Aorta (tissue), 5 donors: ENCODE results near the gene MAP2K4. TPM values are rescaled to one million over a fixed set of nuclear protein-coding genes. Genes with fewer than 3 reads are reported as not detected.

ENCODE experiments used
- ATAC-seq: fragments of 200-7000 bp; cut with Tn5 transposase; one replicate; pipeline ENCODE4 v1.9.1; 2022; ENCODE audit warnings: moderate library complexity; ENCODE audit not compliant: low FRiP score
- DNase-seq, 2 donors: peaks; one replicate each; pipeline ENCODE4 v3.0.0-alpha.2; 2020
- H3K27ac ChIP-seq, 2 donors: one replicate each; pipeline ENCODE4 v1.5.1; 2013; ENCODE audit warnings: low read length in 2 of 2, mild to moderate bottlenecking in 2 of 2, moderate library complexity in 2 of 2, control low read depth in 1 of 2, inconsistent platforms in 1 of 2, low read depth in 1 of 2
- H3K27me3 ChIP-seq, 2 donors: one replicate each; pipeline ENCODE4 v1.6.1; 2013; ENCODE audit warnings: control low read depth in 1 of 2, low read length in 1 of 2, mild to moderate bottlenecking in 1 of 2, moderate library complexity in 1 of 2; ENCODE audit not compliant: insufficient read depth in 2 of 2, control insufficient read depth in 1 of 2
- H3K36me3 ChIP-seq, 2 donors: one replicate each; pipeline ENCODE4 v1.6.1; 2013; ENCODE audit warnings: control low read depth in 1 of 2, low read length in 1 of 2, mild to moderate bottlenecking in 1 of 2; ENCODE audit not compliant: insufficient read depth in 2 of 2, control insufficient read depth in 1 of 2
- H3K4me1 ChIP-seq, 2 donors: one replicate each; pipeline ENCODE4 v1.6.1; 2013; ENCODE audit warnings: low read length in 2 of 2, control low read depth in 1 of 2, mild to moderate bottlenecking in 1 of 2, moderate library complexity in 1 of 2; ENCODE audit not compliant: insufficient read depth in 2 of 2, control insufficient read depth in 1 of 2
- H3K4me3 ChIP-seq, 2 donors: one replicate each; pipeline ENCODE4 v1.5.1; 2013; ENCODE audit warnings: low read length in 2 of 2, control low read depth in 1 of 2, mild to moderate bottlenecking in 1 of 2
- H3K9me3 ChIP-seq: one replicate; pipeline ENCODE4 v1.6.1; 2013; ENCODE audit warnings: mild to moderate bottlenecking, low read length; ENCODE audit not compliant: control insufficient read depth
- WGBS, 2 donors: extraction: QIAGEN DNeasy Blood & Tissue Kit; methylation state at CpG; one replicate each; pipeline ENCODE4 v1.1.7; 2013; 5-methylcytosine and 5-hydroxymethylcytosine counted together
- intact Hi-C, 2 donors: fragments of 100-400 bp; cut with DNase I; formaldehyde crosslinking; loops; one replicate each; pipeline versions ENCODE4 v1.14.2 to v1.15.0; 2022
- polyA plus RNA-seq, 2 donors: library from polyadenylated mRNA; stranded (reverse); fragments of 200-250 nt; gene quantifications; one replicate each; pipeline ENCODE4 v1.2.3, GENCODE V29; 2013
- total RNA-seq, 2 donors: library from RNA; stranded (reverse); fragmentation: NEBNext Ultra II Directional; extraction: Animal tissue kit (Norgen Biotek cat#: 25700); gene quantifications; one replicate each; pipeline ENCODE4 v1.2.1, GENCODE V29; 2021
- donor health status: healthy with polysubstance abuse.
- donor health status: Bipolar disorder and iron deficiency.
- donor health status: DM: no; HTN: no; CAD: no.
- donor health status: DM: no; HTN: no; CAD: no.
- donor health status: DM: yes; HTN: yes; CAD: no.

The MAP2K4 gene
- total and polyA plus RNA-seq, 4 donors: 9.3 to 39.3 (median 23.8) TPM

DNA sequence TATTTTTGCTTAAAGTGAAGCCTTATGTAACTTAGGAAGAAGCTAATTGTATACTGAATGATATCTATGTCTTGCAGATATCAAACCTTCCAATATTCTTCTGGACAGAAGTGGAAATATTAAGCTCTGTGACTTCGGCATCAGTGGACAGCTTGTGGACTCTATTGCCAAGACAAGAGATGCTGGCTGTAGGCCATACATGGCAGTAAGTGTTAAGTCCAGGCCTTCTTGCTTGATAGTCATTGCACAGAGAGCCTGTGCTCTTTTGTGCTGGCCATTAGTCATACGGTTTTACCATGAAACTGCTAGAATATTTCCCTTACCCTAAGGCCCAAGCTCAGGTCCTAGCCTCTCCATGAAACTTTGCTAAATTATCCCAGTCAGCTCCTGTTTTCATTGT lies 92.5 kb downstream of the MAP2K4 start:
- Histone ChIP-seq H3K4me1 (no peaks in the 10 kb centered on the region), H3K27me3 (no peaks in the 10 kb centered on the region), H3K36me3 (peaks cover 0 to 2% of the 10 kb centered on the region in 2 donors), H3K4me3 (no peak overlapping the region), H3K27ac (no peak overlapping the region), H3K9me3 (no peaks in the 10 kb centered on the region)
- intact Hi-C loops: no loop called here
- DNase-seq: no peak
- WGBS, 2 donors: 74 to 81% methylated on average over 2 of the region's 2 CpGs
- no peak for ATAC-seq

DNA sequence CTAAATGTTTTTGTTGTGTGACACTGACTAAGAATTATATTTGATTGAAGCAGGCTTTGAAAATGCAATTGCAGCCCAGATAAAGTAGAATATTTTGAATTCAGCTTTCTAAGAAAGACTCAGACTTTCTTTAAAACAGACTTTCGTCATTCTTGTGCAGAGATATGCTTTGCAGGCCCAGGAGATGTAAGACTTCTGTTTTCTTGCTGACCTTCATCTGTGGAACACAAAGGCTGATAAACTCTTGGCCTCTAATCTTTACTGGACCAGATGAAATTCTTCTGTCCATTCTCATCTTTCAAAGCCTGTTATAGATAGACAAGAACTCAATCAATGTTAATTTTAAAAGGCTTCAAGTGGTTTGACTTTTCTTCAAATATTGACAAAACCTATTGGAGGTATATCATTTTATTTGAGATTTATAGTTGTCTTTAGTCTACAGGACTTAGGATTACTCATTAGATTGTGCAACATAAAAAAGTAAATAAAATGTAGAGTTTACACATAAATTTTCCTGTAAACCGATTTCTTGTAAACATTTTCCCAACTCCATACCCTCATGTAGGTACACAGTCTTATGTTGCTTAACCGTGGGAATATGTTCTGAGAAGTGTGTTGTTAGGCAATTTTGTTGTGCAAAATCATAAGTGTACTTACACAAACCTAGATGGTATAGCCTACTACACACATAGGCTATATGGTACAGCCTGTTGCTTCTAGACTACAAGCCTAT lies 94.2 kb downstream of the MAP2K4 start:
- H3K4me3 ChIP-seq: no peak overlapping the region
- no peak for ATAC-seq
- peaks cover 2 to 3% of the 10 kb centered on the region in 2 donors for H3K36me3 ChIP-seq
- no peak overlapping the region for H3K27ac ChIP-seq
- H3K4me1 ChIP-seq: no peaks in the 10 kb centered on the region
- intact Hi-C loops: no loop called here
- DNase-seq: no peak
- H3K27me3 ChIP-seq: no peaks in the 10 kb centered on the region
- no peaks in the 10 kb centered on the region for H3K9me3 ChIP-seq
- 92 to 96% methylated on average over 3 of the region's 3 CpGs for WGBS, 2 donors

DNA sequence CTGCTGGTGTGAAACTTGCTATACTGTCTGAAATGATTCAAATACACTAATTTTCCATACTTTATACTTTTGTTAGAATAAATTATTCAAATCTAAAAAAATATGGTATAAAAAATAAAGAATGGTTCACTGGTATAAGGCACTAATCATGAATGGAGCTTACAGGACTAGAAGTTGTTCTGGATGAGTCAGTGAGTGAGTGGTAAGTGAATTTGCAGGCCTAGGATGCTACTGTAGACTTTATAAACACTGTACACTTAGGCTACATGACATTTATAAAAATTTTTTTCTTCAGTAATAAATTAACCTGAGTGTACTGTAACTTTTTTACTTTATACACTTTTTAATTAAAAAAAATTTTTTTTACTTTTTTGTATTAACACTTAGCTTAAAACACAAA lies 95.5 kb downstream of the MAP2K4 start:
- no peaks in the 10 kb centered on the region for H3K9me3 ChIP-seq
- no peak overlapping the region for H3K4me3 ChIP-seq
- DNase-seq (no peak), ATAC-seq (no peak)
- no peak overlapping the region for H3K27ac ChIP-seq
- H3K36me3 ChIP-seq: peaks cover 2 to 3% of the 10 kb centered on the region in 2 donors
- H3K4me1 ChIP-seq: no peaks in the 10 kb centered on the region
- intact Hi-C loops: no loop called here
- no peaks in the 10 kb centered on the region for H3K27me3 ChIP-seq

DNA sequence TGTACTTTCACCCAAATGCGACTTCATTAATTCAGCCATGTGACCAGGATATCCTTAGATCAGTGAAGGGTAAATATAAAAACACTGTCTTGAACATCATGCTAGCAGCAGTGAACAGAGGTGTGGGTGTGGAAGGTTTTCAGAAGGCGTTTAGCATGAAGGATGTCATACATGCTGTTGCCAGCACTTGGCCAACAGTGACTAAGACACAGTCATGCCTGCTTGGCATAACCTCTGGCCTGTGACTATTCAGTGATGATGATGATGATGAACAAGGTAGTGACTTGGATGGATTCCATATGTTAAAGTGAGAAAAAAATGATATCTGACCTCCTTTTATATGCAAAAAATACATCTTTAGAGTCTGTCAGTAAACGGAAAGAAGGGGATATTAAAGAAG lies 97.9 kb downstream of the MAP2K4 start:
- Histone ChIP-seq H3K36me3 (peaks cover 0 to 3% of the 10 kb centered on the region in 2 donors), H3K4me1 (no peaks in the 10 kb centered on the region), H3K4me3 (no peak overlapping the region), H3K27ac (no peak overlapping the region), H3K9me3 (no peaks in the 10 kb centered on the region), H3K27me3 (no peaks in the 10 kb centered on the region)
- DNase-seq: no peak
- WGBS, 2 donors: 93% methylated on average over 3 of the region's 3 CpGs
- intact Hi-C loops: no loop called here
- no peak for ATAC-seq

DNA sequence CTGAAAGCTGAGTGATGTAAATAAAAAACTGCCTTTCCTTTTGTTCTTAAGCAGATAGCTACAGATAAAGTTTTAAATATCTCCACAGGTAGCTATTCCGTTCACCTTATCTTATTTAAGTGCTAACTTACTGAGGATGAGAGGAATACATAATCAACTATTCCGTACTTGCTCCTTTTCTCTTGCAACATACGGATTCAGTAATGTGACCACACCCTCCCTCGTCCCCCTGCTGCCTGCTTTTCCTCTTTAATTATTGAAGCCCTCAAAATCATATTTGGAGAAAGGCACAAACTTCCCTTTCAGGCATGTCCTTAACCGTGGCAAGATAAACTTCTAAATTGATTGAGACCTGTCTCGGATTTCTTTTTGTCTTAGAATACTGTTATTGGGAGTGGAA lies 101.4 kb downstream of the MAP2K4 start:
- Histone ChIP-seq H3K27me3 (no peaks in the 10 kb centered on the region), H3K4me1 (no peaks in the 10 kb centered on the region), H3K27ac (no peak overlapping the region), H3K4me3 (no peak overlapping the region), H3K9me3 (no peaks in the 10 kb centered on the region), H3K36me3 (peaks cover 3 to 10% of the 10 kb centered on the region in 2 donors)
- WGBS, 2 donors: 69 to 73% methylated on average over 6 of the region's 6 CpGs
- no peak for ATAC-seq
- intact Hi-C loops: no loop called here
- no peak for DNase-seq

DNA sequence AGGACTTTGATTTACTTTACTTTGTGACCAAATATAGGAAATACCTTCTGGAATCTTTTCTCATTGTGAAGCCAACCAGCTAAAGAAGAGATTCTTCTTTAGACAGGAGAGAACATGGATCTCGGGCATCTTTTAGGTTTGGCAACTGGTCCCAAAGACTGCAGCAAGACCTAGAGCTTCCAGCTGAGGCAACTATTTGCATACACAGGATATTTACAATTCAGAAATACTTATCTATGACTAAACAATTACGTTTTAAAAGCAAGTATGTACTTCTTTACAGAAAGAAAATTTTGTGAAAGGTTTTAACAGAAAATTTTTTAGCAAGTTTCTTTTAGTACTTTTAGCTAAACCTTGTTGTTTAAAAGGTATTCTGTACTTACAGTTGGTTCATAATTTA lies 106.5 kb downstream of the MAP2K4 start:
- 84 to 85% methylated on average over 2 of the region's 2 CpGs for WGBS, 2 donors
- H3K9me3 ChIP-seq: no peaks in the 10 kb centered on the region
- no peaks in the 10 kb centered on the region for H3K27me3 ChIP-seq
- peaks cover 8 to 14% of the 10 kb centered on the region in 2 donors for H3K36me3 ChIP-seq
- H3K4me3 ChIP-seq: no peak overlapping the region
- ATAC-seq: no peak
- no peak overlapping the region for H3K27ac ChIP-seq
- intact Hi-C loops: no loop called here
- H3K4me1 ChIP-seq: no peaks in the 10 kb centered on the region
- no peak for DNase-seq

DNA sequence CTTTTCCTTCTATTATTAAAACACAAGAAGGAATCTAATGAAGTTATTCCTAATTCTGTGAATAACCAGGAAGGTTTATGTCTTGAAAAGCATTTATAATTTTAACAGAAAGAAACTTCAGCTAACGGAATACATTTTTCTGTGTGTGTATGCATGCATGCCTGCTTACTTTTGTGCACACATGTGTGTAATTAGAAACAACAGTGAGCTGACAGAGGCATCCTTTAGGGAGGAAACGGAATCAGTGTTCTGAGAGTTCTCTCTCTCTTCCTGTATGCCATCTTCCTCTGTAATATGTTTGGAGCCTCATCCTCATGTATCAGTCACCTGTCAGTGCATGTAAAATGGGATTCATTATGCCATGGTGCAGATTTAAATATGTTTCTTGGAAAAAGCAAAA lies 107.0 kb downstream of the MAP2K4 start:
- Histone ChIP-seq H3K27ac (no peak overlapping the region), H3K4me1 (no peaks in the 10 kb centered on the region), H3K9me3 (no peaks in the 10 kb centered on the region), H3K27me3 (no peaks in the 10 kb centered on the region), H3K4me3 (no peak overlapping the region), H3K36me3 (peaks cover 8 to 14% of the 10 kb centered on the region in 2 donors)
- ATAC-seq: no peak
- intact Hi-C loops: no loop called here
- whole genome bisulfite sequencing, 2 donors: 46 to 72% methylated on average over 2 of the region's 2 CpGs
- DNase-seq: no peak

DNA sequence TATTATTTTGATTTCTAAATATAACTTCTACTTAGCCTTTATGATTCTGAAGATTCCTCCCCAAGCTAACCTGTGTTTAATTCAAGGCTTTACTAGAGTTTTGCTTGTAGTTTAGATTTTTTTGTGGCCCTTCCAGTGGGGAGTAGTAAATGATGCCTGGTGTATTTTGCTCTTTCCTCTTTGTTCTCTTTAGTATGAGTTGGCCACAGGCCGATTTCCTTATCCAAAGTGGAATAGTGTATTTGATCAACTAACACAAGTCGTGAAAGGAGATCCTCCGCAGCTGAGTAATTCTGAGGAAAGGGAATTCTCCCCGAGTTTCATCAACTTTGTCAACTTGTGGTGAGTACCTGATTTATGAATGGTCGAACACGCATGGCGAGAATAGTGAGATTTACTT lies 108.3 kb downstream of the MAP2K4 start:
- H3K27ac ChIP-seq: no peak overlapping the region
- H3K4me1 ChIP-seq: peaks cover 0 to 2% of the 10 kb centered on the region in 2 donors
- no peak overlapping the region for H3K4me3 ChIP-seq
- no peaks in the 10 kb centered on the region for H3K27me3 ChIP-seq
- 94 to 96% methylated on average over 7 of the region's 7 CpGs for WGBS, 2 donors
- intact Hi-C loops: no loop called here
- DNase-seq: no peak
- peaks cover 8 to 14% of the 10 kb centered on the region in 2 donors for H3K36me3 ChIP-seq
- ATAC-seq: no peak
- no peaks in the 10 kb centered on the region for H3K9me3 ChIP-seq

DNA sequence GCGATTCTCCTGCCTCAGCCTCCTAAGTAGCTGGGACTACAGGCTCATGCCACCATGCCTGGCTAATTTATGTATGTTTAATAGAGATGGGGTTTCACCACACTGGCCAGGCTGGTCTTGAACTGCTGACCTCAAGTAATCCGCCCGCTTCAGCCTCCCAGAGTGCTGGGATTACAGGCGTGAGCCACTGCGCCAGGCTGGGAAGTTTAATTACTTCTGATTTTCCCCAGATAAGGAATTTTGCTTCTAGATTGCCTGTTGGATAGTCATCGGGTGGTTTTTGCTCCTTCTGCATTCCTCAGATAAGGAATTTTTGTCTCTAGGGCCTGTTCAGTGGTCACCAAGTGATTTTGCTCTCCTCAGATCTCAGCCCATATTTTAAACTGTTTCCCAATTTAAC lies 112.5 kb downstream of the MAP2K4 start:
- 69 to 70% methylated on average over 6 of the region's 6 CpGs for WGBS, 2 donors
- Histone ChIP-seq H3K27ac (no peak overlapping the region), H3K4me1 (peaks cover 0 to 2% of the 10 kb centered on the region in 2 donors), H3K4me3 (no peak overlapping the region), H3K9me3 (no peaks in the 10 kb centered on the region), H3K27me3 (no peaks in the 10 kb centered on the region), H3K36me3 (peaks cover 6% of the 10 kb centered on the region in 2 donors)
- intact Hi-C loops: no loop called here
- no peak for ATAC-seq
- no peak for DNase-seq
